ENCODE measurements around the gene GDPD4.

DNA sequence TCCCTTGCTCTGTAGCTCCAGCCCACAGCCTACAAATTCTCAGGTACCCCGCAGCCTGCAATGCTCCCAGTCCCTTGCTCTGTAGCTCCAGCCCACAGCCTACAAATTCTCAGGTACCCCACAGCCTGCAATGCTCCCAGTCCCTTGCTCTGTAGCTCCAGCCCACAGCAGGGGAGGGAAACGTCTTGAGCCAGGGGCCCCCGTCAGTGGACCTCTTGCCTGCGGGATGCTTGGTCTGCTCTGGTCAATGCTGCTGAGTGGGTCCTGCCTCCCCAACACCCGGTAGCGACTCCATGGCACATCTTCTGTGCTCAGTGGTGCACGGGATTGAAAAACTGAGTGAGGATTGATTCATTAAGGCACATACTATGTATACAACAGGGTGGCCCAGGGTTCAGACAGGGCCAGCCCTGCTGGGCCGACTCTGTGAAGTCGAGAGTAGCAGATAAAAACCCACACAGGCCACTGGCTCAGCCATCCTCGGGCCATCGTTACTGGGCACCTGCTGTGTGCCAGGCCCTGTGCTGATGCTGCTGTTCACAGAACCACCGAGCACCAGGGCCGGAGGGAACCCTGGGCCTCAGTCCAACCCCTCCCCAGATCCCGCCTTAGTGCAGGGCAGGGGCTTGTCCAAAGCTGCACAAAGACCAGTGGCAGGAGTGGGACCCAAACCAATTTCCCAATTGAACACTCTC lies 103.7 kb downstream of the GDPD4 start:
- TF ChIP-seq, protein P1, sequence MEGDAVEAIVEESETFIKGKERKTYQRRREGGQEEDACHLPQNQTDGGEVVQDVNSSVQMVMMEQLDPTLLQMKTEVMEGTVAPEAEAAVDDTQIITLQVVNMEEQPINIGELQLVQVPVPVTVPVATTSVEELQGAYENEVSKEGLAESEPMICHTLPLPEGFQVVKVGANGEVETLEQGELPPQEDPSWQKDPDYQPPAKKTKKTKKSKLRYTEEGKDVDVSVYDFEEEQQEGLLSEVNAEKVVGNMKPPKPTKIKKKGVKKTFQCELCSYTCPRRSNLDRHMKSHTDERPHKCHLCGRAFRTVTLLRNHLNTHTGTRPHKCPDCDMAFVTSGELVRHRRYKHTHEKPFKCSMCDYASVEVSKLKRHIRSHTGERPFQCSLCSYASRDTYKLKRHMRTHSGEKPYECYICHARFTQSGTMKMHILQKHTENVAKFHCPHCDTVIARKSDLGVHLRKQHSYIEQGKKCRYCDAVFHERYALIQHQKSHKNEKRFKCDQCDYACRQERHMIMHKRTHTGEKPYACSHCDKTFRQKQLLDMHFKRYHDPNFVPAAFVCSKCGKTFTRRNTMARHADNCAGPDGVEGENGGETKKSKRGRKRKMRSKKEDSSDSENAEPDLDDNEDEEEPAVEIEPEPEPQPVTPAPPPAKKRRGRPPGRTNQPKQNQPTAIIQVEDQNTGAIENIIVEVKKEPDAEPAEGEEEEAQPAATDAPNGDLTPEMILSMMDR (IDR thresholded peaks at IDR 0.05; ENCODE audit: low read length) = no peak
- TF ChIP-seq EZH2phosphoT487 (IDR thresholded peaks at IDR 0.05; ENCODE audit: low read length) (no peak), EZH2 (optimal IDR thresholded peaks at IDR 0.05; ENCODE audit: low read depth, low read length) (no peak)

Measured in MM.1S (cell line).